Stimulated activated CD4-positive, alpha-beta T cell treated with anti-CD3 and anti-CD28 coated beads, Interleukin-4, amount 100 ng/mL, for 1 hour (primary cell): ENCODE measurements around the gene FIBIN.
"Not testable (repeated sequence)": the region's sequence is repeated elsewhere in the genome, so short reads cannot be mapped to it uniquely, and the experiment has no call there.

ENCODE experiments used
- DNase-seq: peaks from one replicate; pipeline ENCODE4 v3.0.0-alpha.2; 2020

The FIBIN gene

GRCh38 chr11:26983645-26984044, 10.3 kb upstream of the FIBIN start:
- no peak for DNase-seq

- no peak for DNase-seq
These were observed 8.4 kb upstream of the FIBIN start for GRCh38 chr11:26985470-26985869.

- no peak for DNase-seq
These were observed 8.0 kb upstream of the FIBIN start for GRCh38 chr11:26985943-26986342.

GRCh38 chr11:26987272-26987671, 6.6 kb upstream of the FIBIN start:
- no peak for DNase-seq

- no peak for DNase-seq
These were observed 6.2 kb upstream of the FIBIN start for GRCh38 chr11:26987731-26988130.

GRCh38 chr11:26992031-26992541, 1.8 kb upstream of the FIBIN start:
- DNase-seq = no peak

- no peak for DNase-seq
These were observed 751 bp downstream of the FIBIN start for GRCh38 chr11:26994631-26995095.

- no peak for DNase-seq
These were observed 2.0 kb downstream of the FIBIN start for GRCh38 chr11:26995701-26996460.

GRCh38 chr11:26997378-26997777, 3.5 kb downstream of the FIBIN start:
- no peak for DNase-seq

GRCh38 chr11:27001136-27001730, 7.3 kb downstream of the FIBIN start:
- not testable (repeated sequence) for DNase-seq

- DNase-seq = no peak
These were observed 8.5 kb downstream of the FIBIN start for GRCh38 chr11:27002431-27002830.

- no peak for DNase-seq
These were observed 8.9 kb downstream of the FIBIN start for GRCh38 chr11:27002838-27003237.

GRCh38 chr11:27004103-27004502, 10.2 kb downstream of the FIBIN start:
- DNase-seq = no peak

GRCh38 chr11:27008811-27009535, 15.1 kb downstream of the FIBIN start:
- no peak for DNase-seq

- no peak for DNase-seq
These were observed 17.8 kb downstream of the FIBIN start for GRCh38 chr11:27011560-27012233.

GRCh38 chr11:27012234-27012921, 18.5 kb downstream of the FIBIN start:
- no peak for DNase-seq

GRCh38 chr11:27013781-27014361, 20.0 kb downstream of the FIBIN start:
- no peak for DNase-seq

GRCh38 chr11:27018902-27019529, 25.1 kb downstream of the FIBIN start:
- DNase-seq = no peak

GRCh38 chr11:27020751-27021150, 26.8 kb downstream of the FIBIN start:
- DNase-seq = no peak

GRCh38 chr11:27022659-27023251, 28.8 kb downstream of the FIBIN start:
- DNase-seq = no peak

GRCh38 chr11:27024865-27025264, 31.0 kb downstream of the FIBIN start:
- DNase-seq = no peak
